HepG2 (cell line): Measurements from ENCODE around the gene ANGPTL7. TPM values are rescaled to one million over a fixed set of nuclear protein-coding genes. Genes with fewer than 3 reads are reported as not detected.

ENCODE experiments used
- CREM ChIP-seq, 2 experiments: sonication (generic) in 1 of 2; formaldehyde crosslinking in 1 of 2; IDR thresholded peaks; 2 replicates each; pipeline versions ENCODE4 v1.4.0 to v1.6.1; 2016 to 2020; ENCODE audit warnings: antibody characterized with exemption in 1 of 2, mild to moderate bottlenecking in 1 of 2, missing genetic modification reagents in 1 of 2
- E2F2 ChIP-seq: sonication (generic); formaldehyde crosslinking; IDR thresholded peaks from 2 replicates; pipeline ENCODE4 v1.4.0; 2020; ENCODE audit warnings: missing genetic modification reagents, borderline replicate concordance
- HOXA3 ChIP-seq: sonication (generic); formaldehyde crosslinking; IDR thresholded peaks from 2 replicates; pipeline ENCODE4 v1.5.0; 2020; ENCODE audit warnings: missing genetic modification reagents
- PAXIP1 ChIP-seq: sonication (generic); formaldehyde crosslinking; conservative IDR thresholded peaks from 2 replicates; pipeline ENCODE4 v1.4.0; 2020; ENCODE audit warnings: mild to moderate bottlenecking, missing genetic modification reagents, moderate library complexity
- RORA ChIP-seq: sonication (generic); formaldehyde crosslinking; IDR thresholded peaks from 2 replicates; pipeline ENCODE4 v1.5.0; 2020; ENCODE audit warnings: mild to moderate bottlenecking, missing genetic modification reagents, moderate library complexity
- ZBTB4 ChIP-seq: sonication (generic); formaldehyde crosslinking; IDR thresholded peaks from 2 replicates; pipeline ENCODE4 v1.4.0; 2020; ENCODE audit warnings: missing genetic modification reagents, mild to moderate bottlenecking, borderline replicate concordance
- ZNF138 ChIP-seq: sonication (generic); formaldehyde crosslinking; IDR thresholded peaks from 2 replicates; pipeline ENCODE4 v1.5.0; 2020; ENCODE audit warnings: mild to moderate bottlenecking, low read depth, missing genetic modification reagents
- ZNF644 ChIP-seq: IDR thresholded peaks from 2 replicates; pipeline ENCODE4 v1.6.1; 2016; ENCODE audit warnings: low read depth
- ZNF746 ChIP-seq: sonication (generic); formaldehyde crosslinking; IDR thresholded peaks from 2 replicates; pipeline ENCODE4 v1.8.0; 2022; ENCODE audit warnings: mild to moderate bottlenecking, missing genetic modification reagents
- polyA plus RNA-seq, 8 experiments: library from polyadenylated mRNA; depleted of rRNA in 3 of 8; stranded (reverse) in 7 of 8; unstranded in 1 of 8; fragments of >200 nt; fragmentation: Illumina TruSeq in 4 of 8; extraction: Trizol in 4 of 8; gene quantifications; 2 replicates each; pipeline versions ENCODE4 v1.2.1 to v1.2.3, GENCODE V29; 2011 to 2016; ENCODE audit warnings: low read depth in 4 of 8, missing spikeins in 1 of 8, mixed read lengths in 1 of 8; ENCODE audit not compliant: insufficient read depth in 1 of 8
- total RNA-seq, 5 experiments: library from RNA; depleted of rRNA; stranded (reverse); fragments of >200 nt; fragmentation: Illumina TruSeq; extraction: Trizol; gene quantifications; 2 replicates each; pipeline ENCODE4 v1.2.3, GENCODE V29; 2016; ENCODE audit warnings: low read depth in 1 of 5
- TF ChIP-seq, protein P1 (sequence below): sonication (generic); formaldehyde crosslinking; conservative IDR thresholded peaks from 2 replicates; pipeline ENCODE4 v1.8.0; 2022; ENCODE audit warnings: missing genetic modification reagents

ANGPTL7 gene
- total and polyA plus RNA-seq, 2 of the 13 experiments (the other 11 are each of a cell fraction or from before 2014, with no cell fraction given), result not detected

DNA sequence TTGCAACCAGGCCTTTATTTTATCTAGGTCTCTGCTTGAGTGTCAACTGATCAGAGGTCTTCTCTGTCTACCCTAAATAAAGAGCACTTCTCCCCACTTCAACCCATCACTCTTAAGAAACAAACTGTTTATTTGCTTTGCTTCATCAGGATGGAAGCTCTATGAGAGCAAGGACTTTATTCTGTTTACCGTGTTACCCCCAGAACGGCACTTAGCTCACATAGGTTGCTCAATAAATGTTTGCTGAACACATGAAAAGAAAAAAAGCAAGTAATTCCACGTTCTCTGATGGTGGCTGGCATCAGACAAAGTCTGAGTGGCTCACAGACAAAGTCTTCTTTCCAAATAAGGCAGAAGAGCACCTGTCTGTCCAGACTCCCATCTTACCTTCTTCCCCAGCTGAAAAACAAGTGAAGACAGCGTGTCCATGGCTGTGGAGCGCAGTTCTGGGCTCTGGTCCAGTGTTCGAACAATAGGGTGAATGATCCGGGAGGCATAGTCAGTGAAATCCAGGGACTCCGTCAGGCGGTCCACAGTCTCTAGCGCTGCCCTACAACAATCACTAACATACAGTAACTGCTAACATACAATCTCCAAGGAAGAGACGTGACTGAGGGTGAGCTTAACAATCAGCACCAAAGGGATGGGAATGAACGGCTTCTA, 22.9 kb downstream of the ANGPTL7 start (continued):
- peak; percentile 37; the same call in 1 of the 2 replicates for TF ChIP-seq PAXIP1
- TF ChIP-seq HOXA3 (CRISPR knock-in tag), result no peak
- no peak for TF ChIP-seq ZNF644
- TF ChIP-seq E2F2 (CRISPR knock-in tag), result no peak
- peak; percentile 24; the same call in 1 of the 2 replicates for TF ChIP-seq CREM (IDR thresholded peaks at IDR 0.05)
- no peak for TF ChIP-seq CREM (CRISPR knock-in tag; IDR thresholded peaks at IDR 0.05)
- TF ChIP-seq ZNF746 (CRISPR knock-in tag), result no peak
- TF ChIP-seq ZNF138 (CRISPR knock-in tag), result no peak
- no peak for TF ChIP-seq RORA (CRISPR knock-in tag)
- no peak for TF ChIP-seq ZBTB4 (CRISPR knock-in tag)
- TF ChIP-seq, protein P1, sequence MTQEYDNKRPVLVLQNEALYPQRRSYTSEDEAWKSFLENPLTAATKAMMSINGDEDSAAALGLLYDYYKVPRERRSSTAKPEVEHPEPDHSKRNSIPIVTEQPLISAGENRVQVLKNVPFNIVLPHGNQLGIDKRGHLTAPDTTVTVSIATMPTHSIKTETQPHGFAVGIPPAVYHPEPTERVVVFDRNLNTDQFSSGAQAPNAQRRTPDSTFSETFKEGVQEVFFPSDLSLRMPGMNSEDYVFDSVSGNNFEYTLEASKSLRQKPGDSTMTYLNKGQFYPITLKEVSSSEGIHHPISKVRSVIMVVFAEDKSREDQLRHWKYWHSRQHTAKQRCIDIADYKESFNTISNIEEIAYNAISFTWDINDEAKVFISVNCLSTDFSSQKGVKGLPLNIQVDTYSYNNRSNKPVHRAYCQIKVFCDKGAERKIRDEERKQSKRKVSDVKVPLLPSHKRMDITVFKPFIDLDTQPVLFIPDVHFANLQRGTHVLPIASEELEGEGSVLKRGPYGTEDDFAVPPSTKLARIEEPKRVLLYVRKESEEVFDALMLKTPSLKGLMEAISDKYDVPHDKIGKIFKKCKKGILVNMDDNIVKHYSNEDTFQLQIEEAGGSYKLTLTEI, result no peak
